Type B pancreatic cell (in vitro differentiated cells): ENCODE data around the gene BCAN. TPM values are rescaled to one million over a fixed set of nuclear protein-coding genes. Genes with fewer than 3 reads are reported as not detected.

Experiments
- DNase-seq: peaks from one replicate; pipeline ENCODE4 v3.0.0; 2021; ENCODE audit warnings: mixed read lengths; ENCODE audit not compliant: unreplicated experiment; ENCODE audit errors: extremely low spot score
- H3K27ac Mint-ChIP-seq: 2 replicates; pipeline ENCODE4 v1.8.0; 2021; ENCODE audit warnings: mild to moderate bottlenecking, mixed read lengths
- H3K27me3 Mint-ChIP-seq: 2 replicates; pipeline ENCODE4 v1.8.0; 2021; ENCODE audit warnings: mixed read lengths
- H3K36me3 Mint-ChIP-seq: 2 replicates; pipeline ENCODE4 v1.8.0; 2021; ENCODE audit warnings: mixed read lengths
- H3K4me1 Mint-ChIP-seq: one replicate; pipeline ENCODE4 v1.8.0; 2021; ENCODE audit warnings: mixed read lengths; ENCODE audit not compliant: unreplicated experiment
- H3K4me3 Mint-ChIP-seq: 2 replicates; pipeline ENCODE4 v1.8.0; 2021; ENCODE audit warnings: mild to moderate bottlenecking, mixed read lengths
- H3K9me3 Mint-ChIP-seq: 2 replicates; pipeline ENCODE4 v1.8.0; 2021; ENCODE audit warnings: mixed read lengths
- CTCF ChIP-seq: fragments of 200-600 bp; sonication (generic); conservative IDR thresholded peaks from 2 replicates; pipeline ENCODE4 v1.5.0; 2021; ENCODE audit warnings: antibody characterized with exemption, mild to moderate bottlenecking
- total RNA-seq: library from RNA; stranded (reverse); gene quantifications from 2 replicates; pipeline ENCODE4 v1.2.1, GENCODE V29; 2021; ENCODE audit warnings: low replicate concordance

The BCAN gene
- total RNA-seq, 1 donor from 2014 or later: 12.6 TPM

- Mint-ChIP-seq H3K9me3 (no peaks in the 10 kb centered on the region), H3K4me1 (peaks cover 60% of the 10 kb centered on the region)
Measured at GRCh38 chr1:156671804-156672203, 29.9 kb downstream of the BCAN start.

GRCh38 chr1:156673387-156674121 is 31.6 kb downstream of the BCAN start:
- Mint-ChIP-seq H3K4me3 (peak overlapping the region; percentile 72), H3K4me1 (peaks cover 59% of the 10 kb centered on the region), H3K27me3 (peaks cover 47% of the 10 kb centered on the region), H3K9me3 (no peaks in the 10 kb centered on the region), H3K27ac (peak overlapping the region; percentile 63), H3K36me3 (peaks cover 15% of the 10 kb centered on the region)
- TF ChIP-seq CTCF: no peak
- no peak for DNase-seq

More at GRCh38 chr1:156671804-156672203, 29.9 kb downstream of the BCAN start:
- Mint-ChIP-seq H3K4me3 (no peak overlapping the region), H3K36me3 (peaks cover 15% of the 10 kb centered on the region), H3K27me3 (peaks cover 34% of the 10 kb centered on the region), H3K27ac (no peak overlapping the region)
- no peak for TF ChIP-seq CTCF
- no peak for DNase-seq

GRCh38 chr1:156675210-156676113 is 33.5 kb downstream of the BCAN start:
- H3K9me3 Mint-ChIP-seq: no peaks in the 10 kb centered on the region
- no peak for TF ChIP-seq CTCF
- peaks cover 48% of the 10 kb centered on the region for H3K4me1 Mint-ChIP-seq
- H3K36me3 Mint-ChIP-seq: peaks cover 15% of the 10 kb centered on the region
- H3K27me3 Mint-ChIP-seq: peaks cover 60% of the 10 kb centered on the region
- H3K27ac Mint-ChIP-seq: peak overlapping the region; percentile 63
- no peak for DNase-seq
- H3K4me3 Mint-ChIP-seq: peak overlapping the region; percentile 91

GRCh38 chr1:156676114-156676819 is 34.4 kb downstream of the BCAN start:
- peaks cover 63% of the 10 kb centered on the region for H3K27me3 Mint-ChIP-seq
- no peak for DNase-seq
- peaks cover 46% of the 10 kb centered on the region for H3K4me1 Mint-ChIP-seq
- TF ChIP-seq CTCF: no peak
- H3K9me3 Mint-ChIP-seq: no peaks in the 10 kb centered on the region
- H3K36me3 Mint-ChIP-seq: peaks cover 15% of the 10 kb centered on the region
- H3K4me3 Mint-ChIP-seq: peak overlapping the region; percentile 91
- H3K27ac Mint-ChIP-seq: peak overlapping the region; percentile 63

- no peak for DNase-seq
- H3K27ac Mint-ChIP-seq: peak within 1 kb of the TSS; percentile 35
- H3K36me3 Mint-ChIP-seq: peaks cover 15% of the 10 kb centered on the region
- H3K4me1 Mint-ChIP-seq: peaks cover 39% of the 10 kb centered on the region
- no peaks in the 10 kb centered on the region for H3K9me3 Mint-ChIP-seq
- TF ChIP-seq CTCF: peak; percentile 5
- H3K4me3 Mint-ChIP-seq: peak within 1 kb of the TSS; percentile 91
- H3K27me3 Mint-ChIP-seq: peaks cover 59% of the 10 kb centered on the region
Measured at GRCh38 chr1:156676820-156677615, 35.1 kb downstream of the BCAN start, which contains the start of gene NES. NES (minus strand) TSS chr1:156677407; CDS start chr1:156677264, 143 bp downstream.
